VCaP (cell line): ENCODE data around the gene PRR33.

Experiments
- H3K27ac ChIP-seq: fragments of 450-650 bp; 2 replicates; pipeline ENCODE4 v1.5.1; 2017
- TF ChIP-seq, protein P1 (sequence below): fragments of 450-650 bp; conservative IDR thresholded peaks from 2 replicates; pipeline ENCODE4 v1.5.1; 2017; ENCODE audit warnings: mild to moderate bottlenecking, moderate library complexity

The PRR33 gene

DNA sequence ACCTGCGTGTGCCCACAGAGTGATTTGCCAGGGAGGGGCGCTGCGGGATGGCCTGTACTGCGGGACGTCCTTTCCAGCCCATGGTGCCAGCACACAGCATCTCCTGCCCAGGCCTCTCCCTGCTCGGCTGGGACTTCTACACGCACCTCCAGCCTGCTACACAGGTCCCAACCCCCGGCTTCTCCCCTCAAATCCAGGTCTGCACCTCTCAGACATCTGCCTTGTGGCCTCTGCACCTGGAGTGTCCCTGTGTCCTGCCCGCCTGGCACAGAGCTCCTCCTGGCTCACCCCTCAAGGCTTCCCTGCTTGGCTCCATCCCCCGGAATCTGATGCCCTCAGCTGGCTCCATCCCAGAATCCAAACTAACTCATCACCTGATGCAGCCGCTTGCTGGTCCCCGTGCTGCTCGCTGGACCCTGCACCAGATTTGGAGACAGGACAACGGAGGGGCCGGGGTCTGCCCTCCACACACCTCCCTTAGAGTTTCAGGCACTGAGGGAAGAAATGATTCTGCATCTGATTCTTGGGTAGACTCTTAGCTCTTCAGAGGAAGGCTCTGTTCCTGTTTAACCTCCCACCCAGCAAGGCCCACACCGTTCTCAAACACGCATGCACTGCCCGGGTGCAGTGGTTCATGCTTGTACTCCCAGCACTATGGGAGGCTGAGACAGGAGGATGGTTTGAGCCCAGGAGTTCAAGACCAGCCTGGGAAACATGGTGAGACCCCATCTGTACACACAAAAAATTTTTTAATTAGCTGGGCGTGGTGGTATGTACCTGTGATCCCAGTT, 42.9 kb downstream of the PRR33 start:
- TF ChIP-seq, protein P1, sequence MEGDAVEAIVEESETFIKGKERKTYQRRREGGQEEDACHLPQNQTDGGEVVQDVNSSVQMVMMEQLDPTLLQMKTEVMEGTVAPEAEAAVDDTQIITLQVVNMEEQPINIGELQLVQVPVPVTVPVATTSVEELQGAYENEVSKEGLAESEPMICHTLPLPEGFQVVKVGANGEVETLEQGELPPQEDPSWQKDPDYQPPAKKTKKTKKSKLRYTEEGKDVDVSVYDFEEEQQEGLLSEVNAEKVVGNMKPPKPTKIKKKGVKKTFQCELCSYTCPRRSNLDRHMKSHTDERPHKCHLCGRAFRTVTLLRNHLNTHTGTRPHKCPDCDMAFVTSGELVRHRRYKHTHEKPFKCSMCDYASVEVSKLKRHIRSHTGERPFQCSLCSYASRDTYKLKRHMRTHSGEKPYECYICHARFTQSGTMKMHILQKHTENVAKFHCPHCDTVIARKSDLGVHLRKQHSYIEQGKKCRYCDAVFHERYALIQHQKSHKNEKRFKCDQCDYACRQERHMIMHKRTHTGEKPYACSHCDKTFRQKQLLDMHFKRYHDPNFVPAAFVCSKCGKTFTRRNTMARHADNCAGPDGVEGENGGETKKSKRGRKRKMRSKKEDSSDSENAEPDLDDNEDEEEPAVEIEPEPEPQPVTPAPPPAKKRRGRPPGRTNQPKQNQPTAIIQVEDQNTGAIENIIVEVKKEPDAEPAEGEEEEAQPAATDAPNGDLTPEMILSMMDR = no peak
- no peak overlapping the region for H3K27ac ChIP-seq

DNA sequence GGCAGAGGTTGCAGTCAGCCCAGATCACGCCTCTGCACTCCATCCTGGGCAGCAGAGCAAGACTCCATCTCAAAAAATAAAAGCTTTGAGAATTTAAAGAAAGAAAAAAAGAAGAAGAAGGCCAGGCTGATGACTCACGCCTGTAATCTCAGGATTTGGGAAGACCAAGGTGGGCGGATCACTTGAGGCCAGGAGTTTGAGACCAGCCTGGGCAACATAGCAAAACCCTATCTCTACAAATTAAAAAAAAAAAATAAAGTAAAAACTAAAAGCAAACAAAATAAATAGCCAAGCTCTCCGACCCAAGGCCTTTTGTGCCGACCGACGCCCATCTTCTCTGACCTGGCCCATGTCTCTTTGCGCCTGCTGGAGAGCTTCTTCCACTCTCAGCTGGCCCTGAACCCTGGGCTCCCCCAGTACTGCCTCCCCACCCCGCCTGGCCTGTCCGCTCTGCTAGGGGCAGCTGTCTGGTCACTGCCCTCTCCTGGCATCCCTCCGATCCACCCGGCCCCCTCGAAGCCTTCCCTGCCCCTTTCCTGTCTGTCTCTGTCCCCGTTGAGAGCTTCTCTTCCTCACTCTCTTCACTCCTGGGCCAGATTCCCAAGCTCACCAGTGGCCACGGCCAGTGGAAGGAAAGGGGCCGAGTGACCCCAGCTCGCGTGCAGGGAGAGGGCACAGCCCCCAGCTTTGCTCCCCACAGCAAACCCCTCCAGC, 43.6 kb downstream of the PRR33 start:
- TF ChIP-seq, protein P1 = no peak

DNA sequence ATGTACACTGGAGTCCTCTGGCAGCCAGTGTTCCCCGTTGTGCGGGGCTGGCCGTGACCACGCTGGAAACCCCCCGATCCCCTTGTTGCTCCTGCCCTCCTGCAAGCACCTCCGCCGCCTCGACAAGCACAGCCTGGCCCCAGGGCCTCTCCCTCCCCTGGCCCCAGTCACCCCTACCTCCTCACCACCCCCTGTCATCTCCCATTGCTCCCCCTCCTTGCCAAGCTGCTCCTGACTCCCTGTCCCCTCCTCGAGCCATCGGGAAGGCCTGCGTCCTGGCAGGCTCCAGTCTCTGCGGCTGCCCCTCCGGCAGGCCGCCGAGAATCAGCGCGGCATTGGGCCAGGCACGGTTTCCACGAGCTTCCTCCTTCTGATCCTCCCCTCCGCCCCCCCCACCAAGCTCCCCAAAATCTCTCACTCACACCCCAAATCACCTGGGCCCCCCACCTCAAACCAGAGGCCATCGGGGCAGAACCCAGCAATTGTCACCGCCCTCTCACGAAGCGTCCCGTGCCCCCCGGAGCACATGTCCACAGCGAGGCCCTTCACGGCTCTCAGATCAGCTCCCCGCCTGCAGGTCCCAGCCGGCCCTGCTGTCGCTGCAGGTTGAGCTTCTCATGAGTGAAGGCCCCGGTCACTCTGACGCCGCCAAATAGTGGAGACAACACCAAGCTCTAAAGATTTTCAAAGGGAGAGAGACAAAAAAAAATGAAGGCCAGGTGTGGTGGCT, 44.5 kb downstream of the PRR33 start:
- TF ChIP-seq, protein P1 = no peak
- no peak overlapping the region for H3K27ac ChIP-seq

More for the DNA sequence above, 43.6 kb downstream of the PRR33 start:
- H3K27ac ChIP-seq = no peak overlapping the region

DNA sequence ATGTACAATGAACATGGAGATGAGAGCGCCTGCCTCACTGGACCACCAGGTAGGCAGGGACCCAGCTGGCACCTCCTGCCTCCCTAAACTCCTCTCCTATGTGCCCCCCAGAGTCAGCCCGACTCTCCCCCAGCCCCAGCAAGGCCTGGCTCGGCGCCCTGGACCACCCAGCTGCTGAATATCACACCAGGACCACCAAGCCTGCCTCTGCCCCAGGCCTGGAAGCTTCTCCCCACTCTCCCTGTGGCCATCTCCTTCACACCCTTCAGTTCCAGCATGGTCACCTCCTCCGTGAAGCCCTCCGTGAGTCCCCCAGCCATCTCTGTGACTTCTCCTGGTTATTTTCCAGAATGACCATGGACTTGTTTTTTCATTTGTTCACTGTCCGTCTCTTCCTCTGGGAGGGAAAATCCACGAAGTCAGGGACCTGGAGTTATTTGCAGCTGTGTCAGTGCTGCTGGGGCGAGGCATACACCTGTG, 45.2 kb downstream of the PRR33 start:
- H3K27ac ChIP-seq = no peak overlapping the region
- TF ChIP-seq, protein P1 = no peak

DNA sequence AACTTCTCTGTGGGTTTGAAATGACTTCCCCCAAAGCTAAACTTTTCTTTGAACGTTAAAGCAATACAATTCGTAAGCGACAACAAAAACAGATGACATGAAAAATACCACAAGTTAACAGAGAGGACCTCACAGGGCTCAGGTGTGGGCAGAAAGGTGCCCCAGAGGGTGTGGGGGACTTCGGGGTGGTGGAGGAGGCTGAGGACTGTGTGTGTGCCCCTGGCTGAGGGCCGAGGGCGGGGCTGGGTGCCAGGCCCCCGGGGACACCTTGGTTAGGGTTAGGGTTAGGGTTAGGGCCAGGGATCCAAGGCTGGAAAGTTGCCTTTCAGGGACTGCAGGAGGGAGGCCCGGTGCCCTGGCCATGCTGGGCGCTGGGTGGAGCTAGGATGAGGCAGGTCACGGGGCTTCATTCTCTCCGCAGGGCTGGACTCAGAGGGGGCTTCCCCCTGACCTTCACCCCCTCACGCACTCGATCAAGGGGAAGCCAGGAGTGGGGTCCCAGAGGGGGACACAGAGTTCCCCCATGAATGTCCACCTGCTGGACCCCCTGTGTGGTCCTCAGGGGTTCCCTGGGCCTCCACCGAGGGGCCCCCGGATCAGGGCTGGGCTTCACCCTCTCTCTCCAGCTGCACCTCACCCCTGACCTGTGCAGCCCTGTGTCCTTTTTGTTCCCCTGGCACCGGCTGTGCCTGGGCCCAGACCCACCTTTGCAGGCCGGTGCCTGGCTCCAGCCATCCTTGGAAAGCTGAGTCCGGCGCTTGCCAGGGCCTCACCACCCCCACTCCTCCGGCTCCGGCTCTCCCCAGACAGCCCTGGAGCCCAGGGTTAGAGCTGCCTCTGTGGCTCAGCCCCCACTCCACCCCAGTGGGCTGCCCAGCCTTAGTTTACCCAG, 45.9 kb downstream of the PRR33 start:
- H3K27ac ChIP-seq = no peak overlapping the region
- TF ChIP-seq, protein P1 = no peak

DNA sequence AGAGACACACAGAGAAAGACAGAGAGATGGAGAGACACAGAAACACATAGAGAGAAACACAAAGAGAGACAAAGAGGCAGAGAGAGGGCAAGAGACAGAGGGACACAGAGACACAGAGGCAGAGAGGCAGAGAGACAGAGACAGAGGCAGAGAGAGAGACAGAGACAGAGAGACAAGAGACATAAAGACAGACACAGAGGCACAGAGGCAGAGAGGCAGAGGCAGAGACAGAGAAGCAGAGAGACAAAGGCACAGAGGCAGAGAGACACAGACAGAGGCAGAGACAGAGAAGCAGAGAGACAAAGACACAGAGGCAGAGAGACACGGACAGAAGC, 46.6 kb downstream of the PRR33 start:
- TF ChIP-seq, protein P1 = no peak

More for the DNA sequence above, 46.6 kb downstream of the PRR33 start:
- H3K27ac ChIP-seq = no peak overlapping the region
